Measurements from ENCODE around the gene CLEC18B.
"Not testable (repeated sequence)": the region's sequence is repeated elsewhere in the genome, so short reads cannot be mapped to it uniquely, and the experiment has no call there.

- TF ChIP-seq, protein P1, sequence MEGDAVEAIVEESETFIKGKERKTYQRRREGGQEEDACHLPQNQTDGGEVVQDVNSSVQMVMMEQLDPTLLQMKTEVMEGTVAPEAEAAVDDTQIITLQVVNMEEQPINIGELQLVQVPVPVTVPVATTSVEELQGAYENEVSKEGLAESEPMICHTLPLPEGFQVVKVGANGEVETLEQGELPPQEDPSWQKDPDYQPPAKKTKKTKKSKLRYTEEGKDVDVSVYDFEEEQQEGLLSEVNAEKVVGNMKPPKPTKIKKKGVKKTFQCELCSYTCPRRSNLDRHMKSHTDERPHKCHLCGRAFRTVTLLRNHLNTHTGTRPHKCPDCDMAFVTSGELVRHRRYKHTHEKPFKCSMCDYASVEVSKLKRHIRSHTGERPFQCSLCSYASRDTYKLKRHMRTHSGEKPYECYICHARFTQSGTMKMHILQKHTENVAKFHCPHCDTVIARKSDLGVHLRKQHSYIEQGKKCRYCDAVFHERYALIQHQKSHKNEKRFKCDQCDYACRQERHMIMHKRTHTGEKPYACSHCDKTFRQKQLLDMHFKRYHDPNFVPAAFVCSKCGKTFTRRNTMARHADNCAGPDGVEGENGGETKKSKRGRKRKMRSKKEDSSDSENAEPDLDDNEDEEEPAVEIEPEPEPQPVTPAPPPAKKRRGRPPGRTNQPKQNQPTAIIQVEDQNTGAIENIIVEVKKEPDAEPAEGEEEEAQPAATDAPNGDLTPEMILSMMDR (IDR thresholded peaks at IDR 0.05) = not testable (repeated sequence)
- not testable (repeated sequence) for TF ChIP-seq POLR2A, EP300 (IDR thresholded peaks at IDR 0.05)
These were observed 53.7 kb downstream of the CLEC18B start for GRCh38 chr16:74367469-74368001.

All from upper lobe of left lung (tissue), 4 donors.